ENCODE measurements around the gene SIT1. TPM values are rescaled to one million over a fixed set of nuclear protein-coding genes. Genes with fewer than 3 reads are reported as not detected.

SIT1 gene
- polyA plus RNA-seq, 3 donors = 0.27 to 0.48 (median 0.28) TPM

GRCh38 chr9:35664531-35665470, 14.1 kb upstream of the SIT1 start, which contains the start of gene ARHGEF39:
Gene ARHGEF39, minus strand, starts transcription at chr9:35665195. Its CDS starts 26 bp downstream, at chr9:35665169.
- DNase-seq (ENCODE audit: extremely low read depth in 1 of 11, low read depth in 9 of 11, low spot score in 4 of 11) = peak in 9 of 11 donors; percentile 67 to 82 (median 78)

- DNase-seq (ENCODE audit: extremely low read depth in 1 of 11, low read depth in 9 of 11, low spot score in 4 of 11) = no peak
These were observed 11.7 kb upstream of the SIT1 start for GRCh38 chr9:35662437-35662836.

DNA sequence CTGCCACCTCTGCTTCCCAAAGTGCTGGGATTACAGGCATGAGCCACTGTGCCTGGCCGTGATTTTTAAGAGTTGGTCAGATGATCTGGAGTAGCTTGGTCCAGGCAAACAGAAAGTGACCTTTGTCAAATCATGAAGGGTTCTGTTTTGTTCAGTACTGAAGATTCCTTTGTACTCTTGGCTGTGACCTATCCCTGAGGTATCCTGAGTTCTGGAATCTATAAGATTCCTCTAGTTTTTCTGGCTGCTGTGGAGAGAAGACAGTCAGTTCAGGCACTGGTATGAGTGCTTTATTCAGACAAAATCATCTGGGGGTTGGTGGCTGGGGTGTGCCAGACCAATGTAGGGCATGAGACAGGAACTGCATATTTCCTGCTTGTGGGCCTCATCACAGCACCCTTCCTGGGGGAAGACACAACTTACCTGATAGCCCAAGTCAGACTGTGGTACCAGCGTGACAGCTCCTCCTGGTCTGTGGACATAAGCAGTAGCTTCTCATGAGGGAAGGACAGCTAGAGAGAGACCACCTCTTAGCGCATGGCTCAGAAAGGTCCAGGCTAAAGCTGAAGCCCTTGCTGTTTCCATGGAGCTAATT, 11.1 kb upstream of the SIT1 start:
- no peak for DNase-seq (ENCODE audit: extremely low read depth in 1 of 11, low read depth in 9 of 11, low spot score in 4 of 11)

DNA sequence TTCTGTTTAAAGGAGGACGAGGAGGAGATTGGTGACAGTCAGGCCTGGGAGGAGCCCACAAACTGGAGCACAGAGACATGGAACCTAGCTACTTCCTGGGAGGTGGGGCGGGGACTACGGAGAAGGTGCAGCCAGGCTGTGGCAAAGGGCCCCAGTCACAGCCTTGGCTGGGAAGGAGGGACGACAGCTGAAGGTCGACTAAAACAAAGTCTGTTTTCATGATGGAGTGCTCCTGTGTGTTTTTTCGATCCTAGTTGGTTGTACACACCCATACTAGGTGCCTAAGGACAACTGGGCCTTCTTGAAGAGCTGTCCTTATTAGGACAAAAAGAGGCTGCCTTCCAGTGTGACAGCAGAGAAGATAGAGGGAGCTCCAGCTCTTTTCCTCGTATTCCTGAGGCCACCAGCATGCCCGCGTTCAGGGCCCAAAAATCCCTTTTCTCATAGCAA, 10.3 kb upstream of the SIT1 start:
- DNase-seq (ENCODE audit: extremely low read depth in 1 of 11, low read depth in 9 of 11, low spot score in 4 of 11) = no peak

DNA sequence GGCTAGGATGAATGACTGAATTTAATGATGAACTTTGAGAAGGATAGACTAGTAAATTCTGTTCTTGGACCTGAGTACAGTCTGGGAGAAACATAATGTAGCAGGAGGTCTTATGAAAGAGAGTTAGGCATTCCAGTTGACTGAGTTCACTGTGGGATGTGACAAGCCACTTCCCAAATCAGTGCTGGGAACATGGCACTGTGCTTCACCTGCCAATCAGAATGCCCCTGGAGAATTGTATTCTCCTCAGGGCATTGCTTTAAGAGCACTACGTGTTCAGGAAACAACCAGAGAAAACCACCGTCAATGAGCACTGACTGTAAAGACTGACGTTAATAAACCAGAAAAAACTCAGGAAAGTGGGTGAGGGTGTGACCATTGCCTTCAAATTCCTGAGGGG, 8.6 kb upstream of the SIT1 start:
- DNase-seq (ENCODE audit: extremely low read depth in 1 of 11, low read depth in 9 of 11, low spot score in 4 of 11) = no peak

DNA sequence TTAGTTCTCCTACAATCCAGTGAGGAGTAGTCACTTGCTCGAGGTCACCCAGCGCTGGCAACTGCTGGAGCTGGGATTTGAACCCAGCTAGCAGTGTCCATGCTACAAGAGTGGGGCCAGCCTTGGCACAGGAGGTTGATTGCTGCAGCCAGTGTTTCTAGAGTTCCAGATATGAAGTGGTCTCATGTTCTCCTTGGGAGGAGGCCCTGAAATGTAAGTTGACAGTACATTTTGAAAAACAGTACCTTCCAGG, 8.2 kb upstream of the SIT1 start:
- no peak for DNase-seq (ENCODE audit: extremely low read depth in 1 of 11, low read depth in 9 of 11, low spot score in 4 of 11)

DNA sequence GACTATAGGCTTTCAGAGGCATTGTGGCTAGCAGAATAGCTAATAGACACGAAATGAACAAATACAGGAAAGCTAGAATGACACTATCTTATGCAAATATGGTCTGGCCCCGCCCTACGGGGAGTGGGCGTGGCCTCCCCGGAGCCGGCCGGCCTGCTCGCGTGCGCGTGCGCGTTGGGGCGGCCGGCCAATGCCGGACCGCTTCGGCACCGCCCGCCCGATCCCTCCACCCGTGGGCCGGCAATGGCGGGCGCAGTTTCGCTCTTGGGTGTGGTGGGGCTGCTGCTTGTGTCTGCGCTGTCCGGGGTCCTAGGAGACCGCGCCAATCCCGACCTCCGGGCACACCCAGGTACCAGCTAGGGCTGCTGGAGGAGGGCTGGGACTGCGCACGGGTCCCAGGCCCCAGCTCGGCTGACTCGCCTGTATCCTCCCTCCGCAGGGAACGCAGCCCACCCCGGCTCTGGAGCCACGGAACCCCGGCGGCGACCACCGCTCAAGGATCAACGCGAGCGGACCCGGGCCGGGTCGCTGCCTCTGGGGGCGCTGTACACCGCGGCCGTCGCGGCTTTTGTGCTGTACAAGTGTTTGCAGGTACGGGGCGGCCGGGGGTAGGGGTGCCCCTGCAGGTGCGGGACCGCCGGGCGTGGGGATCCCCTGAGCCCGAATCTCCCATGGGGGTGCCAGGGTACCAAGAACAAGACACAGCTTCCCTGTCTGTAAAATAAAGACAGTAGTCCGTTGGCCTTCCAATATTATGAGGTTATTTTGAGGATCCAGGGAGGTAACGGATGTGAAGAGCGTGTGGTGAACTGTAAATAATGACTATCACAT, 7.6 kb upstream of the SIT1 start, which contains the start of gene CCDC107:
Gene CCDC107 (plus strand): TSS at position 156 of the 831 bp plus-strand sequence. CDS start 88 bp downstream, at position 244.
- DNase-seq (ENCODE audit: extremely low read depth in 1 of 11, low read depth in 9 of 11, low spot score in 4 of 11) = peak in 10 of 11 donors; percentile 61 to 87 (median 80)

DNA sequence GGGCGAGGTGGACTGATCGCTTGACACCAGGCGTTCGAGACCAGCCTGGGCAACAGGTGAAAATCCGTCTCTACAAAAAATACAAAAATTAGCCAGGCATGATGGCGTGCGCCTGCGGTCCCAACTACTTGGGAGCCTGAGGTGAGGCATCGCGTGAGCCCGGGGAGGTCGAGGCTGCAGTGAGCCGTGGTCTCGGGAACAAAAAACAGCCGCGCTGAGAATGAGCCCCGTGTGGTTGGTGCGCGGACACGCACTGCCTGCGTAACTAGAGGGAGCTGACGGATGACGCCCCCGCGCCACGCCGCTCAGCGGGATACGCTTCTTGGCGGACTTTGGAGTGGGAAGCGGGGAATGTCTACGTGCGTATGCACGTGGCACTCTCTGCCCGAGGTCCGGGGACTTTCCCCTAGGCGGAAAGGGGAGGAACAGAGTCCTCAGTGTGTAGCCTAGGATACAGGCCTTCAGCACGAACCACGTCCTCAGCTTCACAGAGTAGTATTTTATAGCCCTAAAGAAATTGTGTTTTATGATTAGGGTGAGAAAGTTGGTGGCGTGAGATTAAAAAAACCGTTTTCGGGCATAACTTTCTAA, 6.9 kb upstream of the SIT1 start, which contains the start of gene RMRP:
Gene RMRP (minus strand): TSS at position 474 of the 591 bp plus-strand sequence.
- DNase-seq (ENCODE audit: extremely low read depth in 1 of 11, low read depth in 9 of 11, low spot score in 4 of 11) = peak; percentile 92 to 98 (median 96)

- no peak for DNase-seq (ENCODE audit: extremely low read depth in 1 of 11, low read depth in 9 of 11, low spot score in 4 of 11)
These were observed 6.3 kb upstream of the SIT1 start for GRCh38 chr9:35656831-35657545.

DNA sequence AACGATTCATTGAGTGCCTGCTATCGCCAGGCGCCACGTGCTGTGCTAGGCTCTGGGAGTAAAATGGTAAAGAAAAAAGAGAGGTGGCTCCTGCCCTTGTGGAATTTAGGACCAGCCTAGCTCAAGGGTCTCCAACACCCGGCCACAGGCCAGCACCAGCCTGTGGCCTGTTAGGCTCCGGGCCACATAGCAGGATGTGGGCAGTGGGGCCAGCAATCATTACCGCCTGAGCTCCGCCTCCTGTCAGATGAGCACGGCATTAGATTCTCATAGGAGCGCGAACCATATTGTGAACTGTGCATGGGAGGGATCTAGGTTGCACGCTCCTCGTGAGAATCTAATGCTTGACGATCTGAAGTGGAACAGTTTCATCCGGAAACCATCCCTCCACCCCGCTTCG, 5.6 kb upstream of the SIT1 start:
- DNase-seq (ENCODE audit: extremely low read depth in 1 of 11, low read depth in 9 of 11, low spot score in 4 of 11) = no peak

- DNase-seq (ENCODE audit: extremely low read depth in 1 of 11, low read depth in 9 of 11, low spot score in 4 of 11) = no peak
These were observed 2.9 kb upstream of the SIT1 start for GRCh38 chr9:35653611-35654010.

DNA sequence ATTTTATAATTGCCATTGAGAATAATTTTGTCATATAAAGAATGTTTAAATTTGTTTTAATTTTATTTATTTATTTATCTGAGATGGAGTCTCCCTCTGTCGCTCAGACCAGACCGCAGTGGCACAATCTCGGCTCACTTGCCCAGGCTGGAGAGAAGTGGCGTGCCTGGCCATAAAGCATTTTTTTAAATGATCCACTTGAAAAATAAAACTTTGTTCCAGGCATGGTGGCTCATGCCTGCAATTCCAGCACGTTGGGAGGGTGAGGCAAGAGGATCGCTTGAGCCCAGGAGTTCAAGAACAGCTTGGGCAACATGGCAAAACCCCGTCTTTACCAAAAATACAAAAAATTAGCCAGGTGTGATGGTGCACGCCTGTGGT, 2.1 kb upstream of the SIT1 start:
- no peak for DNase-seq (ENCODE audit: extremely low read depth in 1 of 11, low read depth in 9 of 11, low spot score in 4 of 11)

DNA sequence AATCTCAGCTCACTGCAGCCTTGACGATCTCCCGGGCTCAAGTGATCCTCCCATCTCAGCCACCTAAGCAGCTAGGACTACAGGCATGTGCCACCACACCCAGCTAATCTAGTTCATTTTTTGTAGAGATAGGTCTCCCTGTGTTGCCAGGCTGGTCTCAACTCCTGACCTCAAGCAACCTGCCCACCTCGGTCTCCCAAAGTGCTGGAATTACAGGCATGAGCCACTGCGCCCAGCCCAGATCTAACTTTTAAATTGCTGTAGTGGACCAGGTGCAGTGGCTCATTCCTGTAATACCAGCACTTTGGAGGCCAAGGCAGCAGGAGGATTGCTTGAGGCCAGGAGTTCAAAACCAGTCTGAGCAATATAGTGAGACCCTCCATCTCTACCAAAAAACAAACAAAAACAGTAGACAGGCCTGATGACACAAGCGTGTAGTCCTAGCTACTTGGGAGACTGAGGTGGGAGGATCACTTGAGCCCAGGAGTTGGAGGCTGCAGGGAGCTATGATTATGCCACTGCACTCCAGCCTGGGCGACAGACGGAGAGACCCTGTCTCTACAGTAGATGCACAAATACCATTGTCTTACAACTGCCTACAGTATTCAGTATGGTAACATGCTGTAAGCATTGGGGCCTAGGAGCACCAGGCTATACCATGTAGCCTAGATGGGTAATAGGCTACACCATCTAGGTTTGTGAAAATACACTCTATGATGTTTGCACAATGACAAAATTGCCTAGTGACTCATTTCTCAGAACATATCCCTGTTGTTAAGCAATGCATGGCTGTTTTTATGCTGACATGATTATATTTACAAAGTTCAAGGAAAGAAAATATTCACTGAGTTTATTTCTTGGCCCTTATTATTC, 1.5 kb upstream of the SIT1 start:
- DNase-seq (ENCODE audit: extremely low read depth in 1 of 11, low read depth in 9 of 11, low spot score in 4 of 11) = no peak

DNA sequence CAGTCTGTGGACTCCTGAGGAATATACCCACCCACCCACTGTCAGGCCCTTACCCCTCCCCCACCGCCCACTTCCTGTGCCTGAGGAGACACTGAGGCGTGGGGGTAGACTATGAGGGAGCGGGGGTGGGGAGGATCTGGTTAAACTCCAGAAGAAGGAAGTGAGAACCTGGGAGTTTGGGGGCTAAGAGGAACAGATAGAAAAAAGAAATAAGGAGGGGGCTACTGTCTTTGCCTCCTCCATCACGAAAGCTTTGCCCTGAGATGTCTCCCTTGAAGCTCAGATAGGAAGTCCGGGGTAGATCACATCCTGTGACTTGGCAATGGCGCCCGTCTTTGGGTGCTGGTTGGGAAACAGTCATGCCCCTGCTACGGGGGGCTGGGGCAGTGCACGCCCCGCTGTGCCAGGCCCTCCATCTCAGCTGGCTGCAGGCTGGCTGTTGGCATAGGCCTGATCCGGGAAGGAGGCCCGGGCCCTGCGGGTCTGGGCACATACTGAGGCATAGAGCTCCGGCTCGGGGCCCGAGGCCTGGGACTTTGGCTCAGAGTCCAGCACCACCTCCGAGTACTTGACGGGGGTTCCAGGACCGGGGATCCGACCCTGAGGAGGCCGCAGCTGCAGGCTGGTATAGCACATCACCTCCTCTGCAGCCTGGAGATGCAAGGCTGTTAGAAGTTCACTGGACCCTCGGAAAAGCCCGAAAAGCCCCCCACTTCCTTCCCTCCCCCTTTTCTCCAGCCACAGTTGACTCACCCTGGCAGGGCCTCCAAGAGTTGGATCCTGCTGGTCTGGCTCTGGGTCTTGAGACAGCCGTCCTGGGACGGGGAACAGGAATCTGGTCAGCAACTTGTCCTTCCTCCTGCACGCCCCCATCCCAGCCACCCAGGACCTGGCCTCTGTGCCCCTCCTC, 1.0 kb downstream of the SIT1 start:
- no peak for DNase-seq (ENCODE audit: extremely low read depth in 1 of 11, low read depth in 9 of 11, low spot score in 4 of 11)

DNA sequence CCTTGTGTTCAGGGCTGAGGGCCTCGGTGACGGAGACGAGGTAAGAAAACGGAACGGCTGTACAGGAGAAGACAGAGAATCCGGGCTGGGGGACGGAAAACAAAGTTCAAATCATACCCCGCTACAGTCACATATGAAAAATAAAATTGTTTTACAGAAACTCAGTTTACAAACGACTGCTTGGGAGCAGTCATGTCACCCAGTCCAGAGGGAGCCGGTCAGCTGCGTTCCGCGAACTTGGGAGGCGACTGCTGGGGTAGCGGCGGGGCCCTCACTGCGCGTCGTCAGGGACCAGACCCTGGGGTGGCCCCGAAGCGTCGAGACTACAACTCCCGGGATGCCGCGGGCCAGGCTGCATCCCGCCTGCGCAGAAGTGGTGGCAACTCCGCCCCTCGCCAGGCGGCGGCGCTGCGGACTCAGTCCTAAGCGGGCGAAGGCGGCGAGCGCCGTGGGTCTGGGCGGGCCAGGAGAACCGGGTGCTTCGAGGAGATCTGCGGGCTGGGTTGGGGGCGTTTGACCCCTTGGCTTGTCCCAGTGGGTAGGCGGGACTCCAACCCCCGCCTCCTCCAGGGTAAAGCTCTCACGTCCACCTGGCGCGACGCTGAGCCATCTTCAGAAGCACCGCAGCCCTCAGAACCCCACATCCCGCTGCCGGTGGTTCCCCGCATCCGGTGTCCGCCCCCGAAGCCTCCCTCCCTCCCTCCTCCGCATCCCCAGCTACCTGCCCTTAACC, 4.0 kb downstream of the SIT1 start:
- peak; percentile 84 to 93 (median 90) for DNase-seq (ENCODE audit: extremely low read depth in 1 of 11, low read depth in 9 of 11, low spot score in 4 of 11)

DNA sequence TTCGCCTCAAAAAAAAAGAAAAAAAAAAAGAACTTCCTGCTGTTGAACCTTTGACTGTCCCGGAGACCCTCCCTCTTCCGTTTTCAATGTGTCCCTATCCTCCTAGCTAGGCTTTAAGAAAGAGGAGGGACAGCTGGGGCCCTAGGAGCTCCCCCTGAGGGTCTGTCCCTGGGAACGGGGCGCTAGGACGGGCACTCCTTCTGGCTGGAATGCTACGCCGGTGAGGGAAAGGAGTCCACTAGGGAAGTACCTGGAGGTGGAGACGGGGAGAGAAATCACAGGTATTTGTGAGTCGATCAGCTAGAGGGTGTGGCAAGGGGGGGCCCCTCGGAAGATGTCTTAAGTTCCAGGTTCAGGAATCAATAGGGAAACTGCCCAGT, 4.6 kb downstream of the SIT1 start:
- peak in 7 of 11 donors; percentile 50 to 71 (median 57) for DNase-seq (ENCODE audit: extremely low read depth in 1 of 11, low read depth in 9 of 11, low spot score in 4 of 11)

Data from renal cortex interstitium (tissue), 11 donors.